Hematopoietic multipotent progenitor cell treated with erythropoietin and hydrocortisone succinate and interleukin-3 and kit ligand, for 6 days (in vitro differentiated cells): Measurements from ENCODE around the gene CYB561D1.
"Not testable (repeated sequence)": the region's sequence is repeated elsewhere in the genome, so short reads cannot be mapped to it uniquely, and the experiment has no call there.

Source experiments
- DNase-seq: peaks from one replicate; pipeline ENCODE4 v3.0.0-alpha.2; 2015

The CYB561D1 gene

GRCh38 chr1:109493805-109494539, at the start of gene CYB561D1:
TSS of gene CYB561D1 (plus strand) at chr1:109494094. CDS start at chr1:109494140, 46 bp downstream.
- DNase-seq = peak; percentile 88

GRCh38 chr1:109444346-109444745, 49.5 kb upstream of the CYB561D1 start:
- DNase-seq = no peak

GRCh38 chr1:109445949-109446695, 47.8 kb upstream of the CYB561D1 start:
- DNase-seq = not testable (repeated sequence)

- no peak for DNase-seq
Observed at GRCh38 chr1:109447524-109447923, 46.4 kb upstream of the CYB561D1 start.

- no peak for DNase-seq
Observed at GRCh38 chr1:109454497-109455133, 39.3 kb upstream of the CYB561D1 start.

GRCh38 chr1:109457819-109458218, 36.1 kb upstream of the CYB561D1 start:
- no peak for DNase-seq

GRCh38 chr1:109466125-109466451, 27.8 kb upstream of the CYB561D1 start:
- no peak for DNase-seq

- peak; percentile 24 for DNase-seq
Observed at GRCh38 chr1:109466452-109467300, 27.2 kb upstream of the CYB561D1 start, which contains the start of gene SYPL2. TSS of gene SYPL2 (plus strand) at chr1:109466546. CDS start at chr1:109466844, 298 bp downstream.

- no peak for DNase-seq
Observed at GRCh38 chr1:109467301-109467777, 26.6 kb upstream of the CYB561D1 start.

- no peak for DNase-seq
Observed at GRCh38 chr1:109468061-109468460, 25.8 kb upstream of the CYB561D1 start.

GRCh38 chr1:109468903-109469302, 25.0 kb upstream of the CYB561D1 start:
- DNase-seq = no peak

- no peak for DNase-seq
Observed at GRCh38 chr1:109470245-109470644, 23.6 kb upstream of the CYB561D1 start.

GRCh38 chr1:109472779-109473178, 21.1 kb upstream of the CYB561D1 start:
- DNase-seq = no peak

GRCh38 chr1:109473284-109474057, 20.4 kb upstream of the CYB561D1 start:
- DNase-seq = not testable (repeated sequence)

- peak; percentile 60 for DNase-seq
Observed at GRCh38 chr1:109474697-109475096, 19.2 kb upstream of the CYB561D1 start.

- no peak for DNase-seq
Observed at GRCh38 chr1:109475261-109475660, 18.6 kb upstream of the CYB561D1 start.

GRCh38 chr1:109476825-109477224, 17.1 kb upstream of the CYB561D1 start:
- DNase-seq = no peak

- DNase-seq = peak; percentile 32
Observed at GRCh38 chr1:109477821-109478220, 16.1 kb upstream of the CYB561D1 start.

GRCh38 chr1:109478806-109479205, 15.1 kb upstream of the CYB561D1 start:
- DNase-seq = peak; percentile 56

GRCh38 chr1:109479311-109479710, 14.6 kb upstream of the CYB561D1 start:
- no peak for DNase-seq

- DNase-seq = no peak
Observed at GRCh38 chr1:109479901-109480300, 14.0 kb upstream of the CYB561D1 start.

- no peak for DNase-seq
Observed at GRCh38 chr1:109481646-109482045, 12.2 kb upstream of the CYB561D1 start.
